HTERT RPE-1 (cell line): Measurements from ENCODE around the gene SPATA31D1.

Experiments
- in situ Hi-C: fragments of 300-500 bp; cut with MboI; formaldehyde crosslinking; loops from 4 replicates; pipeline ENCODE4 v1.14.3; 2020; ENCODE audit warnings: low sequenced_read_pairs

Gene SPATA31D1

GRCh38 chr9:82021198-82021597, 32.6 kb downstream of the SPATA31D1 start:
- in situ Hi-C loops, result no loop called here

- in situ Hi-C loops, result no loop called here
Observed at GRCh38 chr9:82022121-82022520, 33.5 kb downstream of the SPATA31D1 start.

- in situ Hi-C loops, result no loop called here
Observed at GRCh38 chr9:82024908-82025307, 36.3 kb downstream of the SPATA31D1 start.

DNA sequence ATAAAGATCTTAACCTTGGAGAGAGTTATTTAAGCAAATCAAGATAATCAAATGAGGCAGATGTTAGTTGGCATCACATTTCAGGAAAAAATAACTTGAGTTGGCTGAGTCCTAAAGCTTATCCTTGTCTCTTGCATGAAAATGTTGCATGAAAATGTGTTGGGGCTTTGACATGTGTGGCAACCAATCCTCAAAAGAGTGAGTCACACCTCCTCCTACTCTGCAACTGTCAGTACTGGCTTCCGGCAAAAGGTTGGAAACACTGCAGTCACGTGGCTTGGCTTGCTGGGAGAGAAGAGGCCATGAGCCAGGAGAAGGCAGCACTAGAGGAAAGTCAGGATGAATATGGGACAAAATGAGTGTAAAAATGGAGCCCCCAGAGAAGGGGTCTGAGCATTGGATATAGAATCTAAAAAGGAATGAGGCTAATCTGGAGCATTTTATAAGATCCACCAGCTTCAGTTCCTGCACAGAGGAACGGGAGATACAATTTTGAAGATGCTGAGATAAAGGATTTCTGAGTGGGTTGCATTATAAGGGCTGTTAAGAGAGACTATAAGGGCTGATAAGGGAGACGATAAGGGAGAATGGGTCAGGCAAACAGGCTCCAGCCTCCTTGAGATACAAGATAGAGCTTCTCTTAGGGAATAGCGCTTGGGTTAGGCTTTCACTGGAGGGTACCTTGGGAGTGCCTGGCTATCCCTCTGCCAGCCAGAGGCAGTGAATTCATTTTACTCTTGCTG, 43.1 kb downstream of the SPATA31D1 start:
- in situ Hi-C loops, result no loop called here

DNA sequence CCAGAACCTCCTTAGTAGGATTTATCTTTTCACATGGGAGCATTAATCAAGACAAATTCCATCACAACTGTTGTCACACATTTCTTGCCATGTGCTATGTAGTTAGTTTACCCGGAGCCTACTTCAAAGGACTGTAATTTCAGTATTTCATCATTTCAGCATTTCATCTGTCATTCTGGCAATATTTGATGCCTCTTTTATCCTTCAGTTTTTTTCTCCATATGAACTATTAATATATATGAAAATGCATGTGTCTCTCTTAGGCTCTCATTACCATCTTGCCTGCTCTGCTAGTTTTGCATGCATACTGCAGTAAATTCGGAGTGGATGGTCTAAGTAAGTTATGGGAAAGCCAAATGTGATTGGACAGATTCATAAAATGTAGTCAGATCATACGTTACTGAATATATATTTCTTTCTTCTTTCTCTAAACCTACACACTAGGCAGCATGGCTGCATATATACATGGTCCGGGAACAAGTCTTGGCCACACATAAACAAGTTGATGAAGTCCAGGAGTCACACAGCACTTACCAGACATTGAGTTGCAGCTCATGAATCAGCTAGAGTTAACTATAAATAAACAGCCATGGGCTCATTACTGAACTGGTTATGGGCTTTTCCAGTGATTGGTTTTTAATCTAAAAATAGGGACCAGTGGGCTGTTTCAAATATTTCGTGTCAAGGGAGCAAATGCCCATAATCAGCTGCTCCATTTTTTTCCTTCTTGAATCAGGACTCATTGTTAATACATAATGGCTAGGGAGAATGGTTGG, 46.6 kb downstream of the SPATA31D1 start:
- in situ Hi-C loops, result no loop called here

- in situ Hi-C loops, result no loop called here
Observed at GRCh38 chr9:82036086-82036485, 47.5 kb downstream of the SPATA31D1 start.

GRCh38 chr9:82037126-82037525, 48.6 kb downstream of the SPATA31D1 start:
- in situ Hi-C loops, result no loop called here

GRCh38 chr9:82038897-82039296, 50.3 kb downstream of the SPATA31D1 start:
- in situ Hi-C loops, result no loop called here
